Measurements from ENCODE around the gene CNNM4. TPM values are rescaled to one million over a fixed set of nuclear protein-coding genes. Genes with fewer than 3 reads are reported as not detected.

The CNNM4 gene
- total and polyA plus RNA-seq, 7 donors: 2.3 to 36.7 (median 6.6) TPM

DNA sequence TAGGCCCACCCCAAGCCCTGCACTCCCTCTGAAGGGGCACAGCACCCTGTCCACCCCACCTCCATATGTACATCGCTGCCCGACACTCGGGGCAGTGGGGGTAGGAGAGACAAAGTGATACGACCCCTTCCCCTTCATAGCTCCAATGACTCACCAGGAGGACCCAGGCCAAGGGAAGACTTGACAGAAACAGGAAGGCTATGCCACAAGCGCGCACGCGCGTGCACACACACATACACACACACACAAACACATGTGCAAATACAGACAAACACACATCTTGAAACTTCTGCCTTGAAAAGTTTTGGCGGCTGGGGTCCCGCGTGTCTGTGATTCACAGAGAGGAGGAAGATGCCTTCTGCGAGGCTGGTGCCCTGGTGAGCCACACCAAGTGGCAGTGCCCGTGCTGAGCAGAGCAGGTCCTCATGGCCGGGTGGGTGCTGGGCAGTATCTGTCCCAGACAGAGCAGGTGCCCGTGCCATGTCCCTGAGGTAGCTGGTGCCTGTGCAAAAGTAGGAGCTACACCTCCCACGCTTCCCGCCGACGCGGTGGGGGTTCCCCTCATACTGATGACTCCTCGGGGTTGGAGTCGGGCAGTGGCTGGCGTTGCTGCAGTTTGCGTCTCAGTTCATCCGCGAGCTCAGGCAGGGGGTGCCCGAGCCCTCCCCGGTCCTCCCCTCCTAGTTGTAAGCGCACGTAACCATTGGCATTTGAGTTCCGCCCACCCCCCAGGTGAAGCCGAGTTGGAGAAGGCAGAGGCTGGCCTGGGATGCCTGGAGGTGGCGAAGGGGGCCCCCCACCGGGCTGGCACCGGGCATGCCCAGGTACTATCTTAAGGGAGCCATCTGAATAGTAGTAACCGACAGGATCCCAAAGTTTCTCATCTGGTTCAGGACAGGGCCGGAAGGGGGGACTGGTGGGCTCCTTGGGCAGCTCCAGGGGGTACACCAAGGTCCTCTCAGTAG lies 99.6 kb downstream of the CNNM4 start:
- Histone ChIP-seq H3K27ac (peak overlapping the region; percentile 87 to 100 (median 92)), H3K27me3 (no peaks in the 10 kb centered on the region), H3K36me3 (peaks cover 41 to 55% (median 46%) of the 10 kb centered on the region in 4 donors), H3K4me3 (no peak overlapping the region), H3K9me3 (no peaks in the 10 kb centered on the region), H3K4me1 (peaks cover 0 to 79% (median 71%) of the 10 kb centered on the region in 4 donors)
- intact Hi-C loops (cut with DNase I): loop anchor here (10.0 kb wide), 1 partner anchor 326 kb away; the partner anchor contains the start of gene ARID5A
- DNase-seq: peak; percentile 75
- WGBS, 2 donors: 82 to 83% methylated on average over 38 of the region's 38 CpGs
- TF ChIP-seq POLR2AphosphoS5 (IDR thresholded peaks at IDR 0.05) (peak; percentile 5 to 50 (median 28)), POLR2A (IDR thresholded peaks at IDR 0.05) (no peak), EP300 (IDR thresholded peaks at IDR 0.05) (no peak)
- TF ChIP-seq, protein P1, sequence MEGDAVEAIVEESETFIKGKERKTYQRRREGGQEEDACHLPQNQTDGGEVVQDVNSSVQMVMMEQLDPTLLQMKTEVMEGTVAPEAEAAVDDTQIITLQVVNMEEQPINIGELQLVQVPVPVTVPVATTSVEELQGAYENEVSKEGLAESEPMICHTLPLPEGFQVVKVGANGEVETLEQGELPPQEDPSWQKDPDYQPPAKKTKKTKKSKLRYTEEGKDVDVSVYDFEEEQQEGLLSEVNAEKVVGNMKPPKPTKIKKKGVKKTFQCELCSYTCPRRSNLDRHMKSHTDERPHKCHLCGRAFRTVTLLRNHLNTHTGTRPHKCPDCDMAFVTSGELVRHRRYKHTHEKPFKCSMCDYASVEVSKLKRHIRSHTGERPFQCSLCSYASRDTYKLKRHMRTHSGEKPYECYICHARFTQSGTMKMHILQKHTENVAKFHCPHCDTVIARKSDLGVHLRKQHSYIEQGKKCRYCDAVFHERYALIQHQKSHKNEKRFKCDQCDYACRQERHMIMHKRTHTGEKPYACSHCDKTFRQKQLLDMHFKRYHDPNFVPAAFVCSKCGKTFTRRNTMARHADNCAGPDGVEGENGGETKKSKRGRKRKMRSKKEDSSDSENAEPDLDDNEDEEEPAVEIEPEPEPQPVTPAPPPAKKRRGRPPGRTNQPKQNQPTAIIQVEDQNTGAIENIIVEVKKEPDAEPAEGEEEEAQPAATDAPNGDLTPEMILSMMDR (IDR thresholded peaks at IDR 0.05): no peak

DNA sequence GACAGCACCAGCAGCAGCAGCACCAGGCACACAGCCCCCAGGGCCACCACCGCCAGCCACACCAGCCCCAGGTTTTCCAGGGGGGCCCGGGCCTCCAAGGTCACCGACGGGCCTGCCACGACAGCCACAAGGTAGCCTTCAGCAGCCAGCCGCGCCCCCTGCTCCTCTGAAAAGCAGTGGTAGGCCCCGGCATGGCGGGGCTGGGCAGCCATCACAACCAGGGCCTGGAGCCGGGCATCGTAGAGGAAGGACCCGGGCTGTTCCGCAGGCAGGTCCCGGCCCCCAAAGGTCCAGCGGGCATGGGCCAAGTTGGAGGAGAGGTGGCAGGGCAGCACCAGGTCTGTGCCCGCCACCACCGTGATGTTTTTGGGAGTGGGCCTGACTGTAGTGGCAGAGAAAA lies 100.4 kb downstream of the CNNM4 start:
- 92 to 94% methylated on average over 17 of the region's 17 CpGs for WGBS, 2 donors
- TF ChIP-seq POLR2A (IDR thresholded peaks at IDR 0.05) (no peak), POLR2AphosphoS5 (IDR thresholded peaks at IDR 0.05) (no peak), EP300 (IDR thresholded peaks at IDR 0.05) (no peak)
- TF ChIP-seq, protein P1 (IDR thresholded peaks at IDR 0.05): no peak
- Histone ChIP-seq H3K27ac (peak overlapping the region in 3 of 4 donors; percentile 92 to 100 (median 92)), H3K9me3 (no peaks in the 10 kb centered on the region), H3K27me3 (no peaks in the 10 kb centered on the region), H3K4me3 (no peak overlapping the region), H3K36me3 (peaks cover 45 to 62% (median 53%) of the 10 kb centered on the region in 4 donors), H3K4me1 (peaks cover 0 to 84% (median 78%) of the 10 kb centered on the region in 4 donors)
- peak; percentile 68 for DNase-seq
- intact Hi-C loops (cut with DNase I): loop anchor here (10.0 kb wide), 1 partner anchor 326 kb away; the partner anchor contains the start of gene ARID5A

Small RNA genes lying within 50 kb of the gene (small RNA-seq; reads per million reads assigned to genes)
- 0.32 to 1.2 (median 0.60) reads per million in 3 donors for gene MIR3127

Other genes starting within 250 kb of the CNNM4 start
- gene ARID5A, start 224.2 kb upstream of the CNNM4 start, total RNA-seq: 100 to 1,000 TPM in 1 of 4 donors, 10 to 100 TPM in 3; 14.3 to 179 (median 30.4) TPM
- 10 to 100 TPM in 1 of 3 donors, 1 to 10 TPM in 2; 7.8 to 29.0 (median 9.5) TPM for gene ARID5A, start 224.2 kb upstream of the CNNM4 start, polyA plus RNA-seq
- 10 to 100 TPM; 35.4 to 55.0 (median 47.7) TPM for gene KANSL3, start 122.6 kb upstream of the CNNM4 start, total RNA-seq
- gene KANSL3, start 122.6 kb upstream of the CNNM4 start, polyA plus RNA-seq: 10 to 100 TPM; 12.0 to 24.2 (median 14.3) TPM
- under 1 TPM in 1 of 4 donors, not detected in 3; under 0.01 TPM for gene FER1L5, start 118.1 kb upstream of the CNNM4 start, total RNA-seq
- gene FER1L5, start 118.1 kb upstream of the CNNM4 start, polyA plus RNA-seq: under 1 TPM in 1 of 3 donors, not detected in 2; 0.01 TPM
- gene LMAN2L, start 20.8 kb upstream of the CNNM4 start, total RNA-seq: 10 to 100 TPM; 11.9 to 23.2 (median 17.2) TPM
- 10 to 100 TPM in 1 of 3 donors, 1 to 10 TPM in 2; 3.6 to 14.0 (median 5.1) TPM for gene LMAN2L, start 20.8 kb upstream of the CNNM4 start, polyA plus RNA-seq
- 10 to 100 TPM in 3 of 4 donors, 1 to 10 TPM in 1; 8.9 to 16.6 (median 11.8) TPM for gene CNNM3, start 55.4 kb downstream of the CNNM4 start, total RNA-seq
- 10 to 100 TPM in 1 of 3 donors, 1 to 10 TPM in 2; 1.2 to 11.9 (median 1.2) TPM for gene CNNM3, start 55.4 kb downstream of the CNNM4 start, polyA plus RNA-seq
- gene ANKRD23, start 83.1 kb downstream of the CNNM4 start, total RNA-seq: 1 to 10 TPM; 1.8 to 5.5 (median 4.2) TPM
- gene ANKRD23, start 83.1 kb downstream of the CNNM4 start, polyA plus RNA-seq: 1 to 10 TPM in 1 of 3 donors, under 1 TPM in 1, not detected in 1; 0.69 to 4.2 TPM
- 10 to 100 TPM; 11.4 to 34.1 (median 26.1) TPM for gene ANKRD39, start 97.1 kb downstream of the CNNM4 start, total RNA-seq
- gene ANKRD39, start 97.1 kb downstream of the CNNM4 start, polyA plus RNA-seq: 10 to 100 TPM; 12.5 to 14.8 (median 12.6) TPM
- gene SEMA4C, start 109.2 kb downstream of the CNNM4 start, total RNA-seq: 10 to 100 TPM; 57.1 to 90.1 (median 68.9) TPM
- gene SEMA4C, start 109.2 kb downstream of the CNNM4 start, polyA plus RNA-seq: 10 to 100 TPM in 1 of 3 donors, 1 to 10 TPM in 2; 3.6 to 21.3 (median 7.9) TPM
- gene FAM178B, start 225.7 kb downstream of the CNNM4 start, total RNA-seq: 1 to 10 TPM in 3 of 4 donors, under 1 TPM in 1; 0.36 to 2.5 (median 1.9) TPM
- gene FAM178B, start 225.7 kb downstream of the CNNM4 start, polyA plus RNA-seq: 1 to 10 TPM in 1 of 3 donors, under 1 TPM in 1, not detected in 1; 0.51 to 1.2 TPM

All from sigmoid colon (tissue), 7 donors.